Uterus (tissue), 4 donors: ENCODE results near the gene KRT8. TPM values are rescaled to one million over a fixed set of nuclear protein-coding genes. Genes with fewer than 3 reads are reported as not detected.
A peak's percentile ranks its signal among the peaks of the same experiment; 100 is the strongest.

Experiments used
- DNase-seq, 2 donors: peaks; one replicate each; pipeline ENCODE4 v3.0.0-alpha.2; 2019 to 2020
- H3K27ac ChIP-seq, 2 donors: fragments of 200-600 bp; sonication (generic); 1 replicate in 1 of 2; 2 replicates in 1 of 2; pipeline ENCODE4 v1.5.1; 2016 to 2018
- H3K27me3 ChIP-seq, 2 donors: fragments of 200-600 bp; sonication (generic); one replicate each; pipeline ENCODE4 v1.5.1; 2018 to 2019; ENCODE audit warnings: control low read depth in 1 of 2
- H3K36me3 ChIP-seq, 2 donors: fragments of 200-600 bp; sonication (generic); one replicate each; pipeline ENCODE4 v1.5.1; 2019; ENCODE audit warnings: control low read depth in 1 of 2
- H3K4me1 ChIP-seq, 2 donors: fragments of 200-600 bp; sonication (generic); one replicate each; pipeline ENCODE4 v1.5.1; 2018 to 2019; ENCODE audit warnings: control low read depth in 1 of 2
- H3K4me3 ChIP-seq, 2 donors: fragments of 200-600 bp; sonication (generic); 1 replicate in 1 of 2; 2 replicates in 1 of 2; pipeline ENCODE4 v1.5.1; 2018 to 2019; ENCODE audit warnings: mild to moderate bottlenecking in 1 of 2
- H3K9me3 ChIP-seq, 2 donors: fragments of 200-600 bp; sonication (generic); one replicate each; pipeline ENCODE4 v1.5.1; 2019; ENCODE audit warnings: control low read depth in 1 of 2
- POLR2A ChIP-seq, 2 donors: fragments of 450-650 bp; IDR thresholded peaks; one replicate each; pipeline ENCODE4 v1.6.1; 2016; ENCODE audit warnings: antibody characterized with exemption in 2 of 2, mild to moderate bottlenecking in 1 of 2, moderate library complexity in 1 of 2
- intact Hi-C: fragments of 100-400 bp; cut with DNase I; formaldehyde crosslinking; loops from one replicate; pipeline ENCODE4 v1.15.1; 2023; ENCODE audit warnings: low total_unique reads
- total RNA-seq, 4 donors: library from RNA; depleted of rRNA in 3 of 4; stranded (reverse); fragments of >200 nt in 3 of 4; gene quantifications; one replicate each; pipeline versions ENCODE4 v1.1.0 to v1.2.4, GENCODE V29; 2014 to 2023
- TF ChIP-seq, protein P1 (sequence below), 4 experiments: fragments of 200-600 bp in 2 of 4; fragments of 450-650 bp in 2 of 4; sonication (generic) in 2 of 4; IDR thresholded peaks; one replicate each; pipeline ENCODE4 v1.5.1; 2016 to 2019; ENCODE audit warnings: antibody characterized with exemption in 4 of 4, mild to moderate bottlenecking in 2 of 4, moderate library complexity in 1 of 4
- donor health status: DM: yes; HTN: yes; CAD: no.

KRT8 gene
- total RNA-seq, 4 donors from 2014 or later, result 9.1 to 46.2 (median 36.5) TPM

DNA sequence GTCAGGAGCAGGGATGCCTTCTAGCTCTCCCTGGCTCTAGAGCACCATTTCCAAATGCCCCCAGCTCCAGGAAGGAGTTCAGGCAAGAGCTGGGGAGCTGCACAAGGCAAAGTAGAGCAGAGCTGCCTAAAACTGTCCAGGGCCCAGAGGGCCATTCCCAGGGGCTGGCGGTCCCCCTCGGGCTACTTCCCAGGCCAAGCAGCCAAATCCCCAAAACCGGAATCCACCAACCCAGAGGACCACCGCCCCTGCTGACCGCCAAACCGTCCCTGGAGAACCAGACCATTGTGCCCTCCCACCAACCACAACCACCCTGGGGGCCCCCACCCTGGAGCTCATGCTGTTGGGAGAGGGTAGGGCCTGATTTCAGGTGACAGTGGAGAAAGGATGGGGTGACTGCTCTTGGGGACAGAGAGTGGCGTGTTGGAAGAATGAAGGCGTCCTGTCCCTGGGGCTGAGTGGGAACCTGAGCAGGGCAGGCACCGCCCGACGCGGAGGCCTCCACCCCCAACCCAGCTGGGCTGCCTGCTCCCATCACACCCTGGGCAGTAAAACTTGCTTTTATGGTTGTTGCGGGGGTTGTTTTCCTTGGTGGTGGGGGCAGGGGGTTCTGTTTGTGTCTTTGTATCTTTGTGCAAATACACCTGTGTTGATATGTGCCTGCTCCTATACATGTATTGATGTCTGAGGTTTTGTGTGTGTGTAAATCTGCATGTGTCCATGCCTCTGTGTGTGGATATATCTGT, 32.1 kb downstream of the KRT8 start:
- no peak overlapping the region for H3K4me3 ChIP-seq
- TF ChIP-seq, protein P1, sequence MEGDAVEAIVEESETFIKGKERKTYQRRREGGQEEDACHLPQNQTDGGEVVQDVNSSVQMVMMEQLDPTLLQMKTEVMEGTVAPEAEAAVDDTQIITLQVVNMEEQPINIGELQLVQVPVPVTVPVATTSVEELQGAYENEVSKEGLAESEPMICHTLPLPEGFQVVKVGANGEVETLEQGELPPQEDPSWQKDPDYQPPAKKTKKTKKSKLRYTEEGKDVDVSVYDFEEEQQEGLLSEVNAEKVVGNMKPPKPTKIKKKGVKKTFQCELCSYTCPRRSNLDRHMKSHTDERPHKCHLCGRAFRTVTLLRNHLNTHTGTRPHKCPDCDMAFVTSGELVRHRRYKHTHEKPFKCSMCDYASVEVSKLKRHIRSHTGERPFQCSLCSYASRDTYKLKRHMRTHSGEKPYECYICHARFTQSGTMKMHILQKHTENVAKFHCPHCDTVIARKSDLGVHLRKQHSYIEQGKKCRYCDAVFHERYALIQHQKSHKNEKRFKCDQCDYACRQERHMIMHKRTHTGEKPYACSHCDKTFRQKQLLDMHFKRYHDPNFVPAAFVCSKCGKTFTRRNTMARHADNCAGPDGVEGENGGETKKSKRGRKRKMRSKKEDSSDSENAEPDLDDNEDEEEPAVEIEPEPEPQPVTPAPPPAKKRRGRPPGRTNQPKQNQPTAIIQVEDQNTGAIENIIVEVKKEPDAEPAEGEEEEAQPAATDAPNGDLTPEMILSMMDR (IDR thresholded peaks at IDR 0.05), result no peak
- TF ChIP-seq POLR2A (IDR thresholded peaks at IDR 0.05), result no peak
- peaks cover 0 to 10% of the 10 kb centered on the region in 2 donors for H3K4me1 ChIP-seq
- H3K27me3 ChIP-seq, result no peaks in the 10 kb centered on the region
- no peaks in the 10 kb centered on the region for H3K9me3 ChIP-seq
- intact Hi-C loops, result loop anchor here (10.0 kb wide), 1 partner anchor 718 kb away; no protein-coding TSS in a partner anchor
- H3K36me3 ChIP-seq, result no peaks in the 10 kb centered on the region
- H3K27ac ChIP-seq, result peak overlapping the region; percentile 89 to 92
- DNase-seq, result no peak

DNA sequence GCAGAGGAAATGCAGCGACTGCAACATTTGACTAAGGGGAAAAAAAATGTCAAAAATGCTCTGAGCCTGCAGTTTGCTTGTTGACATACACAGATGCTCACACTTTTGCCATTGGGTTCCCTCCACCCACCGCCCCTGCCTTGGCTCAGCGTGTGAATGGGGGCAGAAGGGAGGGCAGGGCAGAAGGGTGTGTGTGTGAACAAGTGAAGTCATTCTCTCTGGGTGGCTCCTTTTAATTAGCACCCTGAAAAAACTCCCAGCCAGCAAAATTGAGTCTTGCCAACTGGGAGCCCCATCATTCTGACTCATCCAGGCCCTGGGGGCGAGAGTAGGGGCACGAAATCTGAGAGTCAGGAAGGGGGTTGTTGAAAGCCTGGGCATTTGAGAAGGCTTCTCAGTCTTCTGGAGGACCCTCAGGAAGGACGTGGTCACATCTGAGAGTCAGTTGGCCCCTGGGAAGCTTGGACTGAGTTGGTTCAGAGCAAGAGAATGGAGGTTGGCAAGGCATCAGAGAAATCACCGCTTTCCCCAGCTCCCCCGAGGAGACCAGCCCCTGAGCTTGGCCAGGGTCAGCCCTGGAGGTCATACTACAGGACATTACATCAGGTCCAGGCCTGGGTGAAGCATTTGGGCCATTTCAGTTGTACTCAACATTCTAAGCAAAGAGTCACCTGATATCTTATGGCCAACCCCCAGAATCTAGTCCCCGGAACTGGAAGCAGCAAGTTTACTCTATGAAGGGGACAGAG, 33.4 kb downstream of the KRT8 start:
- Histone ChIP-seq H3K4me3 (no peak overlapping the region), H3K27ac (peak overlapping the region; percentile 47 to 89), H3K4me1 (peaks cover 0 to 10% of the 10 kb centered on the region in 2 donors), H3K36me3 (no peaks in the 10 kb centered on the region), H3K9me3 (no peaks in the 10 kb centered on the region), H3K27me3 (no peaks in the 10 kb centered on the region)
- TF ChIP-seq, protein P1 (IDR thresholded peaks at IDR 0.05), result no peak
- no peak for TF ChIP-seq POLR2A (IDR thresholded peaks at IDR 0.05)
- DNase-seq, result peak in 1 of 2 donors; percentile 26
- intact Hi-C loops, result loop anchor here (10.0 kb wide), 1 partner anchor 717 kb away; no protein-coding TSS in a partner anchor

DNA sequence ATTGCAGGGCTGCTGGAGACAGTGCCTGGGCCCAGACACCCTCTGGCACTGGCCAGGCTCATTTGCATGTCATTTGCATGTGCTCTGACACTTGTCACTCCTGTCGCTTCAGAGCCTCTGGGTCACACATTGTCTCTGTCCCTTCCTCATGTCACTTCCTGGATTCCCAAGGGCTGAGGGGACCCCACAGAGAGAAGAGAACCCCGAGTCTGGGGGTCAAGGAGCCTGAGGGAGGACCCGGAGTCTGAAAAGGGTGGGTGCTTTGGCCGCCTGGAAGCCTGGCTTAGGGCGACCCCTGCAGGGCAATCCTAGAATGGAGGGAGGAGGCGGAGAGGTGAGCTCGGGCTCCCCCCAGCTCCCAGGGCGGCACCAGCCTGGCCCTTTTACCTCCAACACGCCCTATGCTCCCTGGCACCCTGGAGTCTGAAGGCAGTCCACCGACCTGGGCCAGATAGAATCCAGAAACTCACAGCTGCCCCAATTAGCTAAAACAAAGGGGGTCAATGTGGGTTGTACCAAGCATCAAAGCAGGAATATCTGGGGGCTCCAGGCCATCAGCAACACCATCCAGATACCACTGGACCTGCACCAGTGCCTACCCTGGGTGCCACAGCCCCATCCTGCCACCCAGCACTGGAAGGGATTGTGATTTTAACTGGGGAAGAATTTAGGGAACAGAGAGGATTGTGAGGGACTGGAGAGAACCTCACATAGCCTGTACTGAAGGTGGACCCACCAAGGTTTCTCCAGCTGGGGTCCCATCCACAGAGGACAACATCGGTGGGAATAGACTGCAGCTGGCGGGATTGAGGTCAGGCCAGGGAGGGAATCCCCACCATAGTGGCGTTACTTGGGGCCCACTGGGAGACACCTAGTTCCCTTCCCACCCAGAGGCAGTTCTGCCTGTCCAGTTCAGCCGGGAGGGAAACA, 34.2 kb downstream of the KRT8 start:
- Histone ChIP-seq H3K27me3 (no peaks in the 10 kb centered on the region), H3K4me3 (no peak overlapping the region), H3K4me1 (peaks cover 0 to 10% of the 10 kb centered on the region in 2 donors), H3K36me3 (no peaks in the 10 kb centered on the region), H3K27ac (peak overlapping the region; percentile 47 to 89), H3K9me3 (no peaks in the 10 kb centered on the region)
- peak in 1 of 2 donors; percentile 35 for DNase-seq
- TF ChIP-seq, protein P1 (IDR thresholded peaks at IDR 0.05), result peak in 3 of 4 experiments; percentile 29 to 48 (median 44)
- TF ChIP-seq POLR2A (IDR thresholded peaks at IDR 0.05), result no peak
- intact Hi-C loops, result loop anchor here (10.0 kb wide), 1 partner anchor 716 kb away; no protein-coding TSS in a partner anchor

DNA sequence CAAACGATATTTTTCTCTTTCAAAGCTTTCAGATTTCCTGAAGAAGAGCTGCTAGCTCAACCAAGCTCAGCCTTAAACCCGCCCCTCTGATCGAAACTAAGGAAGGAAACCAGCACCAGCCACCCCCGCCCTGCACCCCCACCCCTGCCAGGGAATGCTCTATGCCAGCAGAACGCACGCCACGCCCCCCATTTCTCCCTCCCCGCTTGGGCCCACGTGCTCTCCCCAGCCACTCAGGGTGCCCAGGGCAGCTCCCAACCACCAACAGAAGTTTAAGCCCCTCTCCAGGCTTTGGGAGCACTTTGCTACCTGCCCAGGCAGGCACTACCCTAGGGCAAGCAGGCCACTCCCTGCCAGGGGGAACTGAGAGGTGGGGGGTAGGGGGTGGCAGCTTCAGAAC, 37.2 kb downstream of the KRT8 start:
- intact Hi-C loops, result no loop called here
- DNase-seq, result peak in 1 of 2 donors; percentile 43
- no peak overlapping the region for H3K4me3 ChIP-seq

More for the DNA sequence above, 37.2 kb downstream of the KRT8 start:
- no peaks in the 10 kb centered on the region for H3K27me3 ChIP-seq
- no peaks in the 10 kb centered on the region for H3K9me3 ChIP-seq
- H3K27ac ChIP-seq, result no peak overlapping the region
- no peaks in the 10 kb centered on the region for H3K36me3 ChIP-seq
- TF ChIP-seq, protein P1 (IDR thresholded peaks at IDR 0.05), result no peak
- no peak for TF ChIP-seq POLR2A (IDR thresholded peaks at IDR 0.05)
- peaks cover 0 to 4% of the 10 kb centered on the region in 2 donors for H3K4me1 ChIP-seq
